Body of pancreas (tissue), 4 donors: ENCODE results near the gene SEC14L6.

Experiments used
- POLR2A ChIP-seq, 3 donors: fragments of 450-650 bp; IDR thresholded peaks; one replicate each; pipeline ENCODE4 v1.6.1; 2016; ENCODE audit warnings: antibody characterized with exemption in 3 of 3, mild to moderate bottlenecking in 2 of 3
- TF ChIP-seq, protein P1 (sequence below), 7 experiments: fragments of 450-650 bp in 4 of 7; fragments of 200-600 bp in 3 of 7; sonication (generic) in 3 of 7; IDR thresholded peaks; one replicate each; pipeline ENCODE4 v1.5.1; 2016 to 2019; ENCODE audit warnings: antibody characterized with exemption in 7 of 7

GRCh38 chr22:30555282-30556210 lies 9.0 kb upstream of the SEC14L6 start:
- no peak for TF ChIP-seq POLR2A (IDR thresholded peaks at IDR 0.05)
- TF ChIP-seq, protein P1, sequence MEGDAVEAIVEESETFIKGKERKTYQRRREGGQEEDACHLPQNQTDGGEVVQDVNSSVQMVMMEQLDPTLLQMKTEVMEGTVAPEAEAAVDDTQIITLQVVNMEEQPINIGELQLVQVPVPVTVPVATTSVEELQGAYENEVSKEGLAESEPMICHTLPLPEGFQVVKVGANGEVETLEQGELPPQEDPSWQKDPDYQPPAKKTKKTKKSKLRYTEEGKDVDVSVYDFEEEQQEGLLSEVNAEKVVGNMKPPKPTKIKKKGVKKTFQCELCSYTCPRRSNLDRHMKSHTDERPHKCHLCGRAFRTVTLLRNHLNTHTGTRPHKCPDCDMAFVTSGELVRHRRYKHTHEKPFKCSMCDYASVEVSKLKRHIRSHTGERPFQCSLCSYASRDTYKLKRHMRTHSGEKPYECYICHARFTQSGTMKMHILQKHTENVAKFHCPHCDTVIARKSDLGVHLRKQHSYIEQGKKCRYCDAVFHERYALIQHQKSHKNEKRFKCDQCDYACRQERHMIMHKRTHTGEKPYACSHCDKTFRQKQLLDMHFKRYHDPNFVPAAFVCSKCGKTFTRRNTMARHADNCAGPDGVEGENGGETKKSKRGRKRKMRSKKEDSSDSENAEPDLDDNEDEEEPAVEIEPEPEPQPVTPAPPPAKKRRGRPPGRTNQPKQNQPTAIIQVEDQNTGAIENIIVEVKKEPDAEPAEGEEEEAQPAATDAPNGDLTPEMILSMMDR (IDR thresholded peaks at IDR 0.05) = no peak
